IMR-90 (cell line): ENCODE results near the gene SEC16B. TPM values are rescaled to one million over a fixed set of nuclear protein-coding genes. Genes with fewer than 3 reads are reported as not detected.

ENCODE experiments used
- ATAC-seq: fragments of 200-7000 bp; cut with Tn5 transposase; 2 replicates; pipeline ENCODE4 v1.9.1; 2020; ENCODE audit warnings: low read depth, mild to moderate bottlenecking, moderate library complexity
- BruUV-seq: library from RNA; stranded (reverse); fragments of 400-500 nt; replicated peaks from 2 replicates; lab custom pipeline; 2021; lab: Mats Ljungman, UMichigan
- CTCF ChIA-PET: fragments of 300-600 bp; formaldehyde crosslinking; extraction: SDS; loops from one replicate; lab custom pipeline; 2021; ENCODE audit warnings: antibody characterized with exemption; lab: Yijun Ruan, JAX
- POLR2A ChIA-PET: fragments of 300-600 bp; sonication (Branson Sonifier 250); formaldehyde crosslinking; loops from one replicate; lab custom pipeline; 2022; ENCODE audit warnings: antibody characterized with exemption; ENCODE audit not compliant: unreplicated experiment; lab: Charles Lee
- DNase-seq: peaks from one replicate; pipeline ENCODE4 v3.0.0; 2013
- H2AFZ ChIP-seq: replicated peaks from 2 replicates; pipeline ENCODE3; 2013; ENCODE audit warnings: low read length, mild to moderate bottlenecking; ENCODE audit not compliant: poor library complexity
- H2AK5ac ChIP-seq: 2 replicates; pipeline ENCODE4 v1.6.1; 2013; ENCODE audit warnings: low read depth, low read length, inconsistent platforms
- H2AK9ac ChIP-seq: replicated peaks from 2 replicates; pipeline ENCODE3; 2013; ENCODE audit warnings: mild to moderate bottlenecking, low read depth, low read length, moderate library complexity; ENCODE audit not compliant: poor library complexity
- H2BK120ac ChIP-seq: 2 replicates; pipeline ENCODE4 v1.6.1; 2013; ENCODE audit warnings: low read depth, low read length, inconsistent platforms
- H2BK15ac ChIP-seq: 3 replicates; pipeline ENCODE4 v1.6.1; 2013; ENCODE audit warnings: low read depth, low read length, inconsistent platforms
- H2BK20ac ChIP-seq: 2 replicates; pipeline ENCODE4 v1.6.1; 2013; ENCODE audit warnings: low read depth, mild to moderate bottlenecking, inconsistent platforms, low read length, moderate library complexity
- H2BK5ac ChIP-seq: 2 replicates; pipeline ENCODE4 v1.6.1; 2013; ENCODE audit warnings: mild to moderate bottlenecking, low read depth, low read length, inconsistent platforms; ENCODE audit not compliant: poor library complexity, severe bottlenecking
- H3K14ac ChIP-seq: replicated peaks from 2 replicates; pipeline ENCODE4 v1.6.1; 2013; ENCODE audit warnings: low read depth, low read length, inconsistent platforms
- H3K18ac ChIP-seq: 2 replicates; pipeline ENCODE4 v1.6.1; 2013; ENCODE audit warnings: low read depth, low read length, control low read depth
- H3K23ac ChIP-seq: 2 replicates; pipeline ENCODE4 v1.6.1; 2013; ENCODE audit warnings: low read depth, low read length, inconsistent platforms
- H3K27ac ChIP-seq: 2 replicates; pipeline ENCODE4 v1.5.1; 2013; ENCODE audit warnings: mild to moderate bottlenecking, control low read depth, low read length; ENCODE audit not compliant: insufficient read depth
- H3K27me3 ChIP-seq: 2 replicates; pipeline ENCODE4 v1.6.1; 2013; ENCODE audit warnings: low read length; ENCODE audit not compliant: control insufficient read depth, insufficient read depth
- H3K36me3 ChIP-seq: 2 replicates; pipeline ENCODE4 v1.6.1; 2013; ENCODE audit warnings: low read length, mixed read lengths; ENCODE audit not compliant: control insufficient read depth, insufficient read depth
- H3K4ac ChIP-seq: 2 replicates; pipeline ENCODE4 v1.6.1; 2013; ENCODE audit warnings: low read depth, low read length, inconsistent platforms
- H3K4me1 ChIP-seq: 2 replicates; pipeline ENCODE4 v1.6.1; 2013; ENCODE audit warnings: low read length, mixed read lengths; ENCODE audit not compliant: control insufficient read depth, insufficient read depth
- H3K4me2 ChIP-seq: 2 replicates; pipeline ENCODE4 v1.6.1; 2013; ENCODE audit warnings: low read depth, mild to moderate bottlenecking, control low read depth, low read length, moderate library complexity
- H3K4me3 ChIP-seq: 2 replicates; pipeline ENCODE4 v1.5.1; 2013; ENCODE audit warnings: low read depth, mild to moderate bottlenecking, control low read depth, low read length, moderate library complexity; ENCODE audit not compliant: insufficient read depth
- H3K56ac ChIP-seq: 2 replicates; pipeline ENCODE4 v1.6.1; 2013; ENCODE audit warnings: low read length, inconsistent platforms; ENCODE audit not compliant: insufficient read depth; ENCODE audit errors: extremely low read depth
- H3K79me1 ChIP-seq, 2 experiments: 2 replicates each; pipeline ENCODE4 v1.6.1; 2013; ENCODE audit warnings: low read length in 2 of 2, inconsistent platforms in 1 of 2, low read depth in 1 of 2
- H3K9ac ChIP-seq: 2 replicates; pipeline ENCODE4 v1.6.1; 2013; ENCODE audit warnings: low read depth, low read length, control low read depth
- H3K9me1 ChIP-seq: 2 replicates; pipeline ENCODE4 v1.6.1; 2013; ENCODE audit warnings: low read length, inconsistent platforms; ENCODE audit not compliant: insufficient read depth
- H3K9me3 ChIP-seq: 2 replicates; pipeline ENCODE4 v1.6.1; 2013; ENCODE audit warnings: low read length; ENCODE audit not compliant: control insufficient read depth, insufficient read depth
- H4K20me1 ChIP-seq: 2 replicates; pipeline ENCODE4 v1.6.1; 2013; ENCODE audit warnings: low read length, inconsistent platforms; ENCODE audit not compliant: insufficient read depth
- H4K5ac ChIP-seq: 2 replicates; pipeline ENCODE4 v1.6.1; 2013; ENCODE audit warnings: mild to moderate bottlenecking, low read depth, low read length, control low read depth
- H4K8ac ChIP-seq, 2 experiments: 2 replicates each; pipeline ENCODE4 v1.6.1; 2013; ENCODE audit warnings: low read depth in 2 of 2, low read length in 2 of 2, control low read depth in 1 of 2, inconsistent platforms in 1 of 2
- H4K91ac ChIP-seq: 2 replicates; pipeline ENCODE4 v1.6.1; 2013; ENCODE audit warnings: low read depth, low read length, inconsistent platforms; ENCODE audit not compliant: insufficient read depth
- BHLHE40 ChIP-seq: fragments of 150-350 bp; IDR thresholded peaks from 2 replicates; pipeline ENCODE4 v1.6.1; 2016; ENCODE audit warnings: mild to moderate bottlenecking, low read depth, low read length
- CEBPB ChIP-seq: IDR thresholded peaks from 2 replicates; pipeline ENCODE4 v1.6.1; 2012; ENCODE audit warnings: low read depth, low read length, improper control_type of control experiment
- CHD1 ChIP-seq: IDR thresholded peaks from 2 replicates; pipeline ENCODE4 v1.6.1; 2012; ENCODE audit warnings: low read depth, low read length, improper control_type of control experiment
- ELK1 ChIP-seq: fragments of 150-350 bp; IDR thresholded peaks from 2 replicates; pipeline ENCODE4 v1.6.1; 2016; ENCODE audit warnings: low read depth, mild to moderate bottlenecking, low read length, moderate library complexity, borderline replicate concordance
- FOS ChIP-seq: fragments of 150-350 bp; IDR thresholded peaks from 2 replicates; pipeline ENCODE4 v1.6.1; 2016; ENCODE audit warnings: low read depth, low read length
- MAFK ChIP-seq: IDR thresholded peaks from 2 replicates; pipeline ENCODE4 v1.6.1; 2012; ENCODE audit warnings: low read depth, low read length, improper control_type of control experiment
- MAZ ChIP-seq: IDR thresholded peaks from 2 replicates; pipeline ENCODE4 v1.6.1; 2012; ENCODE audit warnings: low read depth, mild to moderate bottlenecking, low read length, improper control_type of control experiment, moderate library complexity, borderline replicate concordance
- MXI1 ChIP-seq: IDR thresholded peaks from 2 replicates; pipeline ENCODE4 v1.6.1; 2012; ENCODE audit warnings: low read depth, mild to moderate bottlenecking, low read length, moderate library complexity, borderline replicate concordance
- NFE2L2 ChIP-seq: fragments of 150-350 bp; IDR thresholded peaks from 2 replicates; pipeline ENCODE4 v1.6.1; 2016; ENCODE audit warnings: low read depth, mild to moderate bottlenecking, low read length
- POLR2A ChIP-seq: IDR thresholded peaks from 2 replicates; pipeline ENCODE4 v1.6.1; 2012; ENCODE audit warnings: mild to moderate bottlenecking, low read depth, low read length
- RAD21 ChIP-seq: IDR thresholded peaks from 2 replicates; pipeline ENCODE4 v1.6.1; 2012; ENCODE audit warnings: low read length, improper control_type of control experiment
- RCOR1 ChIP-seq: IDR thresholded peaks from 2 replicates; pipeline ENCODE4 v1.6.1; 2012; ENCODE audit warnings: mild to moderate bottlenecking, low read length, improper control_type of control experiment; ENCODE audit not compliant: insufficient replicate concordance
- RFX5 ChIP-seq: IDR thresholded peaks from 2 replicates; pipeline ENCODE4 v1.8.0; 2012; ENCODE audit warnings: low read depth, mild to moderate bottlenecking, low read length, moderate library complexity
- SMC3 ChIP-seq: fragments of 150-350 bp; IDR thresholded peaks from 2 replicates; pipeline ENCODE4 v1.6.1; 2016; ENCODE audit warnings: low read depth, mild to moderate bottlenecking, antibody characterized with exemption, low read length, moderate library complexity
- WGBS, 2 experiments: methylation state at CpG; one replicate each; pipeline versions ENCODE4 v1.1.5 to v1.1.7; 2013; ENCODE audit warnings: missing lambda C conversion rate in 2 of 2; ENCODE audit not compliant: insufficient read length in 1 of 2; ENCODE audit errors: extremely low coverage in 2 of 2; 5-methylcytosine and 5-hydroxymethylcytosine counted together
- dilution Hi-C: fragments of 300-500 bp; cut with HindIII; formaldehyde crosslinking; loops from one replicate; pipeline ENCODE4 v1.14.3; 2018; ENCODE audit warnings: low sequenced_read_pairs; ENCODE audit not compliant: unreplicated experiment
- in situ Hi-C: fragments of 300-500 bp; cut with MboI; formaldehyde crosslinking; loops from 3 replicates; pipeline ENCODE4 v1.14.3; 2019; ENCODE audit warnings: low sequenced_read_pairs, inconsistent platforms, mixed read lengths
- intact Hi-C: fragments of 100-400 bp; cut with micrococcal nuclease; formaldehyde crosslinking; loops from 2 replicates; pipeline ENCODE4 v1.10.0; 2022
- polyA plus RNA-seq, 3 experiments: library from polyadenylated mRNA; depleted of rRNA; stranded (reverse); fragments of >200 nt; gene quantifications; 2 replicates each; pipeline ENCODE4 v1.2.3, GENCODE V29; 2012; ENCODE audit warnings: low replicate concordance in 1 of 3
- total RNA-seq: library from RNA; depleted of rRNA; stranded (reverse); fragments of >200 nt; gene quantifications from 2 replicates; pipeline ENCODE4 v1.2.3, GENCODE V29; 2012
- TF ChIP-seq, protein P1 (sequence below): conservative IDR thresholded peaks from 2 replicates; pipeline ENCODE4 v1.5.1; 2012; ENCODE audit warnings: mild to moderate bottlenecking, low read depth, low read length, improper control_type of control experiment
- TF ChIP-seq, protein P2 (sequence below): fragments of 150-350 bp; IDR thresholded peaks from 2 replicates; pipeline ENCODE4 v1.6.1; 2017; ENCODE audit warnings: mild to moderate bottlenecking, antibody characterized with exemption, low read length, low read depth

SEC16B gene
- total and polyA plus RNA-seq, 2 of the 4 experiments (the other 2 are of a cell fraction) = 4.3 TPM

DNA sequence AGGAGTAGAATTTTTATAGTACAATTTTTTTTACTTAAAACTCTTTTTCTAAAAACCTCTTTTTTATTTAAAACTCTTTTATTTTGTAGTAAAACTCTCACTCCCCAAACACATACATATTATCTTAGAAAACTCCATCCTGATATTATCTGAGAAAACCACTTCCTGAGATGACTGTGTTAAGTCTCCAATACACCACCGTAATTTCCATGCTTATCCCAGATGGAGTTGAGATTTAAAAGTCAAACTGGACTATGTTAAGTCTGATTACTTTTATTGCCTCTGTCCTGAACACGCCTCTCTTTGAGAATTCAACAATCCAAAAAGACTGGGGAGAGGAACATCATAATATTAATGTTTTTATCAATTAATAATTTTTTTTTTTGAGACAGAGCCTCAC is 3.7 kb downstream of the SEC16B start:
- in situ Hi-C loops = no loop called here
- Histone ChIP-seq H3K56ac (no peak overlapping the region), H4K8ac (no peak overlapping the region), H2BK120ac (no peak overlapping the region), H3K4me2 (no peak overlapping the region), H2AK5ac (no peak overlapping the region), H3K4me1 (peaks cover 9% of the 10 kb centered on the region), H3K18ac (no peak overlapping the region), H3K9ac (no peak overlapping the region), H3K27ac (no peak overlapping the region), H3K36me3 (no peaks in the 10 kb centered on the region), H4K91ac (no peak overlapping the region), H4K5ac (no peak overlapping the region), H3K4ac (no peak overlapping the region), H4K20me1 (no peaks in the 10 kb centered on the region), H3K23ac (no peak overlapping the region), H2BK5ac (no peak overlapping the region), H2AK9ac (no peak overlapping the region), H3K27me3 (no peaks in the 10 kb centered on the region), H2AFZ (no peak overlapping the region), H3K9me1 (no peaks in the 10 kb centered on the region), H2BK20ac (no peak overlapping the region), H2BK15ac (no peak overlapping the region), H3K14ac (no peak overlapping the region), H3K9me3 (no peaks in the 10 kb centered on the region), H3K4me3 (no peak overlapping the region), H3K79me1 (no peaks in the 10 kb centered on the region)
- intact Hi-C loops = no loop called here
- peak; percentile 13 for DNase-seq
- dilution Hi-C loops = no loop called here
- no TSS peak for BruUV-seq
- CTCF ChIA-PET = no interaction called here
- no peak for ATAC-seq
- no CpG with 5 or more reads among the region's 2 CpGs for WGBS, 2 experiments
- TF ChIP-seq RFX5 (no peak), POLR2A (no peak), RAD21 (no peak), BHLHE40 (no peak), MAZ (no peak), CHD1 (no peak), FOS (no peak), SMC3 (no peak), NFE2L2 (no peak), ELK1 (no peak), CEBPB (no peak), RCOR1 (no peak), MAFK (no peak), MXI1 (no peak)
- TF ChIP-seq, protein P1, sequence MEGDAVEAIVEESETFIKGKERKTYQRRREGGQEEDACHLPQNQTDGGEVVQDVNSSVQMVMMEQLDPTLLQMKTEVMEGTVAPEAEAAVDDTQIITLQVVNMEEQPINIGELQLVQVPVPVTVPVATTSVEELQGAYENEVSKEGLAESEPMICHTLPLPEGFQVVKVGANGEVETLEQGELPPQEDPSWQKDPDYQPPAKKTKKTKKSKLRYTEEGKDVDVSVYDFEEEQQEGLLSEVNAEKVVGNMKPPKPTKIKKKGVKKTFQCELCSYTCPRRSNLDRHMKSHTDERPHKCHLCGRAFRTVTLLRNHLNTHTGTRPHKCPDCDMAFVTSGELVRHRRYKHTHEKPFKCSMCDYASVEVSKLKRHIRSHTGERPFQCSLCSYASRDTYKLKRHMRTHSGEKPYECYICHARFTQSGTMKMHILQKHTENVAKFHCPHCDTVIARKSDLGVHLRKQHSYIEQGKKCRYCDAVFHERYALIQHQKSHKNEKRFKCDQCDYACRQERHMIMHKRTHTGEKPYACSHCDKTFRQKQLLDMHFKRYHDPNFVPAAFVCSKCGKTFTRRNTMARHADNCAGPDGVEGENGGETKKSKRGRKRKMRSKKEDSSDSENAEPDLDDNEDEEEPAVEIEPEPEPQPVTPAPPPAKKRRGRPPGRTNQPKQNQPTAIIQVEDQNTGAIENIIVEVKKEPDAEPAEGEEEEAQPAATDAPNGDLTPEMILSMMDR = no peak
- TF ChIP-seq, protein P2, sequence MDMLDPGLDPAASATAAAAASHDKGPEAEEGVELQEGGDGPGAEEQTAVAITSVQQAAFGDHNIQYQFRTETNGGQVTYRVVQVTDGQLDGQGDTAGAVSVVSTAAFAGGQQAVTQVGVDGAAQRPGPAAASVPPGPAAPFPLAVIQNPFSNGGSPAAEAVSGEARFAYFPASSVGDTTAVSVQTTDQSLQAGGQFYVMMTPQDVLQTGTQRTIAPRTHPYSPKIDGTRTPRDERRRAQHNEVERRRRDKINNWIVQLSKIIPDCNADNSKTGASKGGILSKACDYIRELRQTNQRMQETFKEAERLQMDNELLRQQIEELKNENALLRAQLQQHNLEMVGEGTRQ = no peak
- POLR2A ChIA-PET = no interaction called here
